ENCODE data around the gene TTBK2. TPM values are rescaled to one million over a fixed set of nuclear protein-coding genes. Genes with fewer than 3 reads are reported as not detected.

The TTBK2 gene
- total RNA-seq, 1 experiment from 2014 or later: 10.6 TPM

DNA sequence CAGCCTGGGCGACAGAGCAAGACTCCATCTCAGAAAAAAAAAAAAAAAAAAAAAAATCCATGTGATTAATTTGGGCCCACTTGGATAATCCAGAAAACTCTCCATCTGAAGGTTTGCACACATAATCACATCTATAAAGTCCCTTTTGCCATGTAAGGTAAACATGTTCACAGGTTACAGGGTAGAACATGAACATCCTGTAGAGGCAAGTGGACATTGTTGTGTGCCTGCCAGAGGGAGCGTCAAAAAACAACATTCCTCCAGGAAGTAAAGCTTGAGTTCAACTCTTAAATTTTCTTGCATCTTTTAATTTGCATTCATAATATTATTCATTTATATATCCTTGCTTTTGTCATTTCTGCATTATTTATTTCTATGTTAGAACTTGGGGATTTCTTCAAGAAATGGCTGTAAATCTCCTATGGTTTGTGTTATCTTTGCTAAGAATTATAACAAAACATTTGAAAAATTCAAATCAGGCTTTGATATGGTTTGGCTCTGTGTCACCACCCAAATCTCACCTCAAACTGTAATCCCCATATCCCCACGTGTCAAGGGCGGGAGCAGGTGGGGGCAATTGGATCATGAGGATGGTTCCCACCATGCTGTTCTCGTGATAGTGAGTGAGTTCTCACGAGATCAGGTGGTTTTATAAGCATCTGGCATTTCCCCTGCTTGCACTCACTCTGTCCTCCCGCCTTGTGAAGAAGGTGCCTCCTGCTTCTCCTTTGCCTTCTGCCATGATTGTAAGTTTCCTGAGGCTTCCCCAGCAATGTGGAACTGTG, 11.3 kb upstream of the TTBK2 start:
- no peaks in the 10 kb centered on the region for H3K4me1 ChIP-seq (ENCODE audit: control insufficient read depth in 1 of 2, insufficient read depth in 2 of 2, low read length in 2 of 2)
- intact Hi-C loops (cut with micrococcal nuclease): no loop called here
- H3K4me2 ChIP-seq (ENCODE audit: low read length): no peak overlapping the region
- RAD21 ChIA-PET (ENCODE audit: low non-redundant PET in 1 of 2, low total read pairs in 2 of 2, uncharacterized antibody in 2 of 2, unreplicated experiment in 2 of 2): no interaction called here
- no peak overlapping the region for H2AFZ ChIP-seq (ENCODE audit: low read depth, low read length, poor library complexity, severe bottlenecking)
- H3K4me3 ChIP-seq (replicated peaks in 1 of 2; ENCODE audit: low read depth in 1 of 2, low read length in 2 of 2): no peak overlapping the region
- DNase-seq (ENCODE audit: low read depth, low spot score) (no peak), ATAC-seq (no peak)
- no peaks in the 10 kb centered on the region for H3K9me3 ChIP-seq (ENCODE audit: control insufficient read depth in 1 of 2, insufficient read depth in 1 of 2, low read depth in 1 of 2, low read length in 2 of 2)
- CTCF ChIA-PET: no interaction called here
- no peak overlapping the region for H3K27ac ChIP-seq (ENCODE audit: low read depth, low read length)
- H3K9me2 ChIP-seq (ENCODE audit: insufficient read depth): no peaks in the 10 kb centered on the region
- H3K36me3 ChIP-seq (ENCODE audit: control insufficient read depth in 1 of 2, insufficient read depth in 2 of 2, low read length in 2 of 2): no peaks in the 10 kb centered on the region
- POLR2A ChIA-PET: no interaction called here
- H3K9ac ChIP-seq (ENCODE audit: low read length): no peak overlapping the region
- no peaks in the 10 kb centered on the region for H3K27me3 ChIP-seq (ENCODE audit: insufficient read depth, low read length)
- BruUV-seq (replicated peaks): no TSS peak
- no peaks in the 10 kb centered on the region for H3K79me2 ChIP-seq (ENCODE audit: insufficient read depth, low read length)
- no peak for TF ChIP-seq SP1 (IDR thresholded peaks at IDR 0.05; ENCODE audit: low read depth)
- TF ChIP-seq FOSL1 (IDR thresholded peaks at IDR 0.05; ENCODE audit: low read depth): no peak
- no peak for TF ChIP-seq EZH2 (IDR thresholded peaks at IDR 0.05)
- TF ChIP-seq EZH2phosphoT487 (IDR thresholded peaks at IDR 0.05; ENCODE audit: borderline replicate concordance): no peak
- TF ChIP-seq, protein P1, sequence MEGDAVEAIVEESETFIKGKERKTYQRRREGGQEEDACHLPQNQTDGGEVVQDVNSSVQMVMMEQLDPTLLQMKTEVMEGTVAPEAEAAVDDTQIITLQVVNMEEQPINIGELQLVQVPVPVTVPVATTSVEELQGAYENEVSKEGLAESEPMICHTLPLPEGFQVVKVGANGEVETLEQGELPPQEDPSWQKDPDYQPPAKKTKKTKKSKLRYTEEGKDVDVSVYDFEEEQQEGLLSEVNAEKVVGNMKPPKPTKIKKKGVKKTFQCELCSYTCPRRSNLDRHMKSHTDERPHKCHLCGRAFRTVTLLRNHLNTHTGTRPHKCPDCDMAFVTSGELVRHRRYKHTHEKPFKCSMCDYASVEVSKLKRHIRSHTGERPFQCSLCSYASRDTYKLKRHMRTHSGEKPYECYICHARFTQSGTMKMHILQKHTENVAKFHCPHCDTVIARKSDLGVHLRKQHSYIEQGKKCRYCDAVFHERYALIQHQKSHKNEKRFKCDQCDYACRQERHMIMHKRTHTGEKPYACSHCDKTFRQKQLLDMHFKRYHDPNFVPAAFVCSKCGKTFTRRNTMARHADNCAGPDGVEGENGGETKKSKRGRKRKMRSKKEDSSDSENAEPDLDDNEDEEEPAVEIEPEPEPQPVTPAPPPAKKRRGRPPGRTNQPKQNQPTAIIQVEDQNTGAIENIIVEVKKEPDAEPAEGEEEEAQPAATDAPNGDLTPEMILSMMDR (IDR thresholded peaks at IDR 0.05 in 2 of 3, conservative IDR thresholded peaks at IDR 0.05 in 1 of 3; ENCODE audit: borderline replicate concordance in 1 of 3, insufficient read depth in 1 of 3, low read depth in 2 of 3, low read length in 2 of 3): no peak
- TF ChIP-seq YY1 (IDR thresholded peaks at IDR 0.05; ENCODE audit: extremely low read depth, insufficient replicate concordance, low read depth, low read length): no peak
- no peak for TF ChIP-seq POLR2A (IDR thresholded peaks at IDR 0.05; ENCODE audit: borderline replicate concordance, extremely low read depth, insufficient read depth, insufficient read length)
- TF ChIP-seq, protein P2, sequence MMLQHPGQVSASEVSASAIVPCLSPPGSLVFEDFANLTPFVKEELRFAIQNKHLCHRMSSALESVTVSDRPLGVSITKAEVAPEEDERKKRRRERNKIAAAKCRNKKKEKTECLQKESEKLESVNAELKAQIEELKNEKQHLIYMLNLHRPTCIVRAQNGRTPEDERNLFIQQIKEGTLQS (IDR thresholded peaks at IDR 0.05): no peak
- no peak for TF ChIP-seq JUND (IDR thresholded peaks at IDR 0.05)
- TF ChIP-seq, protein P3, sequence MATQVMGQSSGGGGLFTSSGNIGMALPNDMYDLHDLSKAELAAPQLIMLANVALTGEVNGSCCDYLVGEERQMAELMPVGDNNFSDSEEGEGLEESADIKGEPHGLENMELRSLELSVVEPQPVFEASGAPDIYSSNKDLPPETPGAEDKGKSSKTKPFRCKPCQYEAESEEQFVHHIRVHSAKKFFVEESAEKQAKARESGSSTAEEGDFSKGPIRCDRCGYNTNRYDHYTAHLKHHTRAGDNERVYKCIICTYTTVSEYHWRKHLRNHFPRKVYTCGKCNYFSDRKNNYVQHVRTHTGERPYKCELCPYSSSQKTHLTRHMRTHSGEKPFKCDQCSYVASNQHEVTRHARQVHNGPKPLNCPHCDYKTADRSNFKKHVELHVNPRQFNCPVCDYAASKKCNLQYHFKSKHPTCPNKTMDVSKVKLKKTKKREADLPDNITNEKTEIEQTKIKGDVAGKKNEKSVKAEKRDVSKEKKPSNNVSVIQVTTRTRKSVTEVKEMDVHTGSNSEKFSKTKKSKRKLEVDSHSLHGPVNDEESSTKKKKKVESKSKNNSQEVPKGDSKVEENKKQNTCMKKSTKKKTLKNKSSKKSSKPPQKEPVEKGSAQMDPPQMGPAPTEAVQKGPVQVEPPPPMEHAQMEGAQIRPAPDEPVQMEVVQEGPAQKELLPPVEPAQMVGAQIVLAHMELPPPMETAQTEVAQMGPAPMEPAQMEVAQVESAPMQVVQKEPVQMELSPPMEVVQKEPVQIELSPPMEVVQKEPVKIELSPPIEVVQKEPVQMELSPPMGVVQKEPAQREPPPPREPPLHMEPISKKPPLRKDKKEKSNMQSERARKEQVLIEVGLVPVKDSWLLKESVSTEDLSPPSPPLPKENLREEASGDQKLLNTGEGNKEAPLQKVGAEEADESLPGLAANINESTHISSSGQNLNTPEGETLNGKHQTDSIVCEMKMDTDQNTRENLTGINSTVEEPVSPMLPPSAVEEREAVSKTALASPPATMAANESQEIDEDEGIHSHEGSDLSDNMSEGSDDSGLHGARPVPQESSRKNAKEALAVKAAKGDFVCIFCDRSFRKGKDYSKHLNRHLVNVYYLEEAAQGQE (IDR thresholded peaks at IDR 0.05; ENCODE audit: low read depth): no peak
- no peak for TF ChIP-seq SIN3A (IDR thresholded peaks at IDR 0.05; ENCODE audit: low read depth)
- no peak for TF ChIP-seq EGR1 (IDR thresholded peaks at IDR 0.05; ENCODE audit: low read depth)
- TF ChIP-seq ZFX (IDR thresholded peaks at IDR 0.05): no peak
- TF ChIP-seq TCF7L2 (IDR thresholded peaks at IDR 0.05; ENCODE audit: borderline replicate concordance, extremely low read depth, insufficient read depth, insufficient read length): no peak
- TF ChIP-seq CBX3 (IDR thresholded peaks at IDR 0.05; ENCODE audit: low read depth): no peak
- no peaks in the 10 kb centered on the region for H4K20me1 ChIP-seq (ENCODE audit: insufficient read depth)
